Pancreas (tissue), 10 donors: Measurements from ENCODE around the gene TSC22D3. TPM values are rescaled to one million over a fixed set of nuclear protein-coding genes. Genes with fewer than 3 reads are reported as not detected.

Source experiments
- ATAC-seq, 4 donors: fragments of 200-7000 bp; cut with Tn5 transposase; one replicate each; pipeline versions ENCODE4 v1.8.0 to v1.9.1; 2020; ENCODE audit warnings: mild to moderate bottlenecking in 4 of 4, moderate library complexity in 4 of 4
- DNase-seq, 6 donors: peaks; one replicate each; pipeline ENCODE4 v3.0.0-alpha.2; 2020
- FAIRE-seq: peaks from 2 replicates; lab custom pipeline; 2012; peaks lifted over from hg19 to GRCh38; lab: Jason Lieb, UNC
- H3K27ac ChIP-seq, 4 donors: fragments of 200-600 bp; sonication (generic); 1 replicate in 3 of 4; 2 replicates in 1 of 4; pipeline versions ENCODE4 v1.5.0 to v1.8.0; 2020
- H3K27me3 ChIP-seq, 4 donors: fragments of 200-600 bp; one replicate each; pipeline ENCODE4 v1.8.0; 2021
- H3K36me3 ChIP-seq, 3 donors: fragments of 200-600 bp; sonication (generic) in 1 of 3; one replicate each; pipeline versions ENCODE4 v1.5.0 to v1.8.0; 2020 to 2021
- H3K4me1 ChIP-seq, 3 donors: fragments of 200-600 bp; one replicate each; pipeline ENCODE4 v1.8.0; 2021
- H3K4me3 ChIP-seq, 4 donors: fragments of 200-600 bp; sonication (generic) in 2 of 4; one replicate each; pipeline versions ENCODE4 v1.5.0 to v1.8.0; 2020 to 2021
- H3K9me3 ChIP-seq, 4 donors: fragments of 200-600 bp; one replicate each; pipeline ENCODE4 v1.8.0; 2021
- CTCF ChIP-seq, 4 donors: fragments of 200-600 bp; sonication (generic) in 3 of 4; IDR thresholded peaks; one replicate each; pipeline versions ENCODE4 v1.5.0 to v1.8.0; 2021; ENCODE audit warnings: antibody characterized with exemption in 4 of 4
- WGBS, 2 donors: extraction: QIAGEN DNeasy Blood & Tissue Kit; methylation state at CpG; one replicate each; pipeline ENCODE4 v1.1.7; 2013; 5-methylcytosine and 5-hydroxymethylcytosine counted together
- intact Hi-C, 3 donors: fragments of 100-400 bp; cut with DNase I; formaldehyde crosslinking; loops; one replicate each; pipeline versions ENCODE4 v1.11.1 to v1.14.2; 2022
- polyA plus RNA-seq, 2 donors: library from polyadenylated mRNA; stranded (reverse); fragments of 200-250 nt; gene quantifications; one replicate each; pipeline ENCODE4 v1.2.3, GENCODE V29; 2013
- total RNA-seq, 6 donors: library from RNA; stranded (reverse); fragmentation: NEBNext Ultra II Directional in 4 of 6; extraction: Animal tissue kit (Norgen Biotek cat#: 25700) in 4 of 6; gene quantifications; one replicate each; pipeline versions ENCODE4 v1.2.1 to v1.2.4, GENCODE V29; 2021 to 2023
- donor health status: healthy with polysubstance abuse.
- donor health status: DM: no; HTN: no; CAD: no; lungs with moderate emphysema.
- donor health status: DM: no; HTN: no; CAD: no.
- donor health status: control.
- donor health status: control.
- donor health status: Bipolar disorder and iron deficiency.
- donor health status: DM: yes; HTN: yes; CAD: no.
- donor health status: DM: no; HTN: no; CAD: no.
- donor health status: DM: no; HTN: no; CAD: no.
- donor health status: DM: yes; HTN: yes; CAD: no.

Gene TSC22D3
- total and polyA plus RNA-seq, 8 donors: 12.8 to 86.6 (median 47.3) TPM

- FAIRE-seq (no peak), ATAC-seq (no peak), DNase-seq (no peak)
- Histone ChIP-seq H3K27me3 (peaks cover 0 to 4% (median 0%) of the 10 kb centered on the region in 4 donors), H3K27ac (peak overlapping the region in 1 of 4 donors; percentile 12), H3K9me3 (no peaks in the 10 kb centered on the region), H3K36me3 (no peaks in the 10 kb centered on the region), H3K4me3 (no peak overlapping the region), H3K4me1 (peaks cover 13 to 36% (median 32%) of the 10 kb centered on the region in 3 donors)
- WGBS, 2 donors: 42 to 53% methylated on average over 3 of the region's 3 CpGs
- intact Hi-C loops: loop anchor here in 1 of 3 donors (10.0 kb wide), 1 partner anchor 60 kb away; no protein-coding TSS in a partner anchor
- TF ChIP-seq CTCF (IDR thresholded peaks at IDR 0.05): no peak
These were observed 50.9 kb downstream of the TSC22D3 start for GRCh38 chrX:107724653-107725052.

- WGBS, 2 donors: 61 to 83% methylated on average over 4 of the region's 4 CpGs
These were observed 52.1 kb downstream of the TSC22D3 start for GRCh38 chrX:107723511-107723910.

GRCh38 chrX:107721966-107722707, 53.5 kb downstream of the TSC22D3 start:
- no peak overlapping the region for H3K4me3 ChIP-seq
- no peak overlapping the region for H3K27ac ChIP-seq
- no peak for DNase-seq
- FAIRE-seq: no peak
- H3K27me3 ChIP-seq: peaks cover 0 to 2% (median 0%) of the 10 kb centered on the region in 4 donors
- intact Hi-C loops: loop anchor here in 1 of 3 donors (10.0 kb wide), 1 partner anchor 57 kb away; no protein-coding TSS in a partner anchor
- WGBS, 2 donors: 69 to 76% methylated on average over 5 of the region's 5 CpGs
- no peak for ATAC-seq
- peaks cover 8 to 34% (median 20%) of the 10 kb centered on the region in 3 donors for H3K4me1 ChIP-seq
- no peaks in the 10 kb centered on the region for H3K36me3 ChIP-seq
- no peak for TF ChIP-seq CTCF (IDR thresholded peaks at IDR 0.05)
- H3K9me3 ChIP-seq: no peaks in the 10 kb centered on the region

More at GRCh38 chrX:107723511-107723910, 52.1 kb downstream of the TSC22D3 start:
- Histone ChIP-seq H3K4me3 (no peak overlapping the region), H3K4me1 (peaks cover 13 to 29% (median 21%) of the 10 kb centered on the region in 3 donors), H3K27me3 (peaks cover 0 to 4% (median 0%) of the 10 kb centered on the region in 4 donors), H3K36me3 (no peaks in the 10 kb centered on the region), H3K27ac (no peak overlapping the region), H3K9me3 (no peaks in the 10 kb centered on the region)
- ATAC-seq (no peak), DNase-seq (no peak), FAIRE-seq (no peak)
- intact Hi-C loops: loop anchor here in 1 of 3 donors (10.0 kb wide), 1 partner anchor 59 kb away; no protein-coding TSS in a partner anchor
- TF ChIP-seq CTCF (IDR thresholded peaks at IDR 0.05): no peak

GRCh38 chrX:107721318-107721717, 54.3 kb downstream of the TSC22D3 start:
- H3K36me3 ChIP-seq: no peaks in the 10 kb centered on the region
- no peak for FAIRE-seq
- no peaks in the 10 kb centered on the region for H3K9me3 ChIP-seq
- H3K4me3 ChIP-seq: no peak overlapping the region
- peaks cover 5 to 32% (median 12%) of the 10 kb centered on the region in 3 donors for H3K4me1 ChIP-seq
- WGBS, 2 donors: 79 to 83% methylated on average over 9 of the region's 9 CpGs
- intact Hi-C loops: loop anchor here in 1 of 3 donors (10.0 kb wide), 1 partner anchor 57 kb away; no protein-coding TSS in a partner anchor
- no peak for DNase-seq
- no peak overlapping the region for H3K27ac ChIP-seq
- peaks cover 0 to 7% (median 0%) of the 10 kb centered on the region in 4 donors for H3K27me3 ChIP-seq
- no peak for TF ChIP-seq CTCF (IDR thresholded peaks at IDR 0.05)
- no peak for ATAC-seq
